Endometrial microvascular endothelial cells (primary cell): Measurements from ENCODE around the gene GABRG3. TPM values are rescaled to one million over a fixed set of nuclear protein-coding genes. Genes with fewer than 3 reads are reported as not detected.

Experiments
- in situ Hi-C: cut with HindIII; loops from 2 replicates; pipeline ENCODE4 v1.10.0; 2017; ENCODE audit warnings: low sequenced_read_pairs, low pct_unique_long_range_greater_than_20kb; ENCODE audit errors: inconsistent ontology term
- total RNA-seq: library from RNA; depleted of rRNA; stranded (reverse); fragments of >200 nt; gene quantifications from one replicate; pipeline ENCODE4 v1.2.3, GENCODE V29; 2015; ENCODE audit errors: inconsistent ontology term

Gene GABRG3
- total RNA-seq, 1 donor from 2014 or later: not detected

GRCh38 chr15:27463525-27464088, 492.6 kb downstream of the GABRG3 start:
- in situ Hi-C loops: no loop called here

GRCh38 chr15:27464941-27465612, 494.1 kb downstream of the GABRG3 start:
- in situ Hi-C loops: no loop called here

GRCh38 chr15:27466758-27467157, 495.8 kb downstream of the GABRG3 start:
- in situ Hi-C loops: no loop called here

- in situ Hi-C loops: no loop called here
Observed at GRCh38 chr15:27468151-27468591, 497.2 kb downstream of the GABRG3 start.

GRCh38 chr15:27473845-27474244, 502.9 kb downstream of the GABRG3 start:
- in situ Hi-C loops: no loop called here

GRCh38 chr15:27475395-27475794, 504.4 kb downstream of the GABRG3 start:
- in situ Hi-C loops: no loop called here

- in situ Hi-C loops: no loop called here
Observed at GRCh38 chr15:27479296-27480140, 508.5 kb downstream of the GABRG3 start.

GRCh38 chr15:27480141-27480530, 509.2 kb downstream of the GABRG3 start:
- in situ Hi-C loops: no loop called here

- in situ Hi-C loops: no loop called here
Observed at GRCh38 chr15:27480642-27481041, 509.7 kb downstream of the GABRG3 start.

GRCh38 chr15:27481768-27482167, 510.8 kb downstream of the GABRG3 start:
- in situ Hi-C loops: no loop called here

GRCh38 chr15:27482287-27482686, 511.3 kb downstream of the GABRG3 start:
- in situ Hi-C loops: no loop called here

GRCh38 chr15:27483124-27483523, 512.1 kb downstream of the GABRG3 start:
- in situ Hi-C loops: no loop called here

GRCh38 chr15:27485265-27485664, 514.3 kb downstream of the GABRG3 start:
- in situ Hi-C loops: no loop called here

- in situ Hi-C loops: no loop called here
Observed at GRCh38 chr15:27486051-27486450, 515.1 kb downstream of the GABRG3 start.

- in situ Hi-C loops: no loop called here
Observed at GRCh38 chr15:27486683-27487647, 516.0 kb downstream of the GABRG3 start.

GRCh38 chr15:27487846-27488245, 516.9 kb downstream of the GABRG3 start:
- in situ Hi-C loops: no loop called here

- in situ Hi-C loops: no loop called here
Observed at GRCh38 chr15:27490867-27491595, 520.0 kb downstream of the GABRG3 start.
